Neural cell (in vitro differentiated cells): ENCODE data around the gene EZR.

Experiments used
- EP300 ChIP-seq: fragments of 450-650 bp; conservative IDR thresholded peaks from 2 replicates; pipeline ENCODE4 v1.6.1; 2014; ENCODE audit warnings: antibody characterized with exemption, mild to moderate bottlenecking, moderate library complexity; ENCODE audit not compliant: poor library complexity, severe bottlenecking
- EZH2 ChIP-seq: fragments of 200-600, 300-800 bp; shearing (Covaris generic), sonication (generic); IDR thresholded peaks from 2 replicates; pipeline ENCODE4 v1.6.1; 2014; ENCODE audit warnings: antibody characterized with exemption, low read length, borderline replicate concordance, mild to moderate bottlenecking; ENCODE audit not compliant: insufficient read depth, poor library complexity, severe bottlenecking
- MXI1 ChIP-seq: fragments of 450-650 bp; conservative IDR thresholded peaks from 2 replicates; pipeline ENCODE4 v1.6.1; 2014; ENCODE audit warnings: antibody characterized with exemption, mild to moderate bottlenecking; ENCODE audit not compliant: poor library complexity, severe bottlenecking
- POLR2AphosphoS5 ChIP-seq: IDR thresholded peaks from 2 replicates; pipeline ENCODE4 v1.6.1; 2012
- SMC3 ChIP-seq: fragments of 450-650 bp; conservative IDR thresholded peaks from 2 replicates; pipeline ENCODE4 v1.6.1; 2014; ENCODE audit warnings: antibody characterized with exemption, mild to moderate bottlenecking, moderate library complexity; ENCODE audit not compliant: poor library complexity
- TAF1 ChIP-seq: IDR thresholded peaks from 2 replicates; pipeline ENCODE4 v1.6.1; 2012; ENCODE audit warnings: low read depth
- TF ChIP-seq, protein P1 (sequence below): fragments of 450-650 bp; IDR thresholded peaks from 2 replicates; pipeline ENCODE4 v1.5.1; 2014; ENCODE audit warnings: antibody characterized with exemption, mild to moderate bottlenecking, moderate library complexity; ENCODE audit not compliant: poor library complexity, severe bottlenecking
- TF ChIP-seq, protein P2 (sequence below): IDR thresholded peaks from 2 replicates; pipeline ENCODE4 v1.6.1; 2012; ENCODE audit warnings: borderline replicate concordance

DNA sequence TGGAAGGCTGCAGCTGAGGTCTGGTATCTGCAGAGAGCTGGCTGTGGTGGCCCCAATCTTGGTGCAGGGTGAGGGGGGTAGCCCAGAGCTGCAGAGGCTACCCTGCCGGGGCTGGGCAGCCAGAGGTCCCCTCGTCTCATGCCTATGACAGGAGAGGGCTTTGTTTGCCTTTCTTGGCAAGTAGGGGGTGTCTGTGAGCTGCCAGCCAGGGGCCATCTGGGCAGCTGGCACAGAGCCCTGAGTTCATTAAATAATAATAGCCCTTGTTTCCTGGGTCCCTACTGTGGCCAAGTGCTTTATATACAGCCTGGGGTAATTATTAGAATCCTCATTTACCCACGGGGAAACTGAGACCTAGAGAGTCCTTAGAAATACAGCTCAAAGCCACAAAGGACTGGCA is 66.6 kb downstream of the EZR start:
- TF ChIP-seq EZH2: no peak
- TF ChIP-seq, protein P1, sequence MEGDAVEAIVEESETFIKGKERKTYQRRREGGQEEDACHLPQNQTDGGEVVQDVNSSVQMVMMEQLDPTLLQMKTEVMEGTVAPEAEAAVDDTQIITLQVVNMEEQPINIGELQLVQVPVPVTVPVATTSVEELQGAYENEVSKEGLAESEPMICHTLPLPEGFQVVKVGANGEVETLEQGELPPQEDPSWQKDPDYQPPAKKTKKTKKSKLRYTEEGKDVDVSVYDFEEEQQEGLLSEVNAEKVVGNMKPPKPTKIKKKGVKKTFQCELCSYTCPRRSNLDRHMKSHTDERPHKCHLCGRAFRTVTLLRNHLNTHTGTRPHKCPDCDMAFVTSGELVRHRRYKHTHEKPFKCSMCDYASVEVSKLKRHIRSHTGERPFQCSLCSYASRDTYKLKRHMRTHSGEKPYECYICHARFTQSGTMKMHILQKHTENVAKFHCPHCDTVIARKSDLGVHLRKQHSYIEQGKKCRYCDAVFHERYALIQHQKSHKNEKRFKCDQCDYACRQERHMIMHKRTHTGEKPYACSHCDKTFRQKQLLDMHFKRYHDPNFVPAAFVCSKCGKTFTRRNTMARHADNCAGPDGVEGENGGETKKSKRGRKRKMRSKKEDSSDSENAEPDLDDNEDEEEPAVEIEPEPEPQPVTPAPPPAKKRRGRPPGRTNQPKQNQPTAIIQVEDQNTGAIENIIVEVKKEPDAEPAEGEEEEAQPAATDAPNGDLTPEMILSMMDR: no peak
- no peak for TF ChIP-seq EP300
- TF ChIP-seq MXI1: no peak
- TF ChIP-seq, protein P2, sequence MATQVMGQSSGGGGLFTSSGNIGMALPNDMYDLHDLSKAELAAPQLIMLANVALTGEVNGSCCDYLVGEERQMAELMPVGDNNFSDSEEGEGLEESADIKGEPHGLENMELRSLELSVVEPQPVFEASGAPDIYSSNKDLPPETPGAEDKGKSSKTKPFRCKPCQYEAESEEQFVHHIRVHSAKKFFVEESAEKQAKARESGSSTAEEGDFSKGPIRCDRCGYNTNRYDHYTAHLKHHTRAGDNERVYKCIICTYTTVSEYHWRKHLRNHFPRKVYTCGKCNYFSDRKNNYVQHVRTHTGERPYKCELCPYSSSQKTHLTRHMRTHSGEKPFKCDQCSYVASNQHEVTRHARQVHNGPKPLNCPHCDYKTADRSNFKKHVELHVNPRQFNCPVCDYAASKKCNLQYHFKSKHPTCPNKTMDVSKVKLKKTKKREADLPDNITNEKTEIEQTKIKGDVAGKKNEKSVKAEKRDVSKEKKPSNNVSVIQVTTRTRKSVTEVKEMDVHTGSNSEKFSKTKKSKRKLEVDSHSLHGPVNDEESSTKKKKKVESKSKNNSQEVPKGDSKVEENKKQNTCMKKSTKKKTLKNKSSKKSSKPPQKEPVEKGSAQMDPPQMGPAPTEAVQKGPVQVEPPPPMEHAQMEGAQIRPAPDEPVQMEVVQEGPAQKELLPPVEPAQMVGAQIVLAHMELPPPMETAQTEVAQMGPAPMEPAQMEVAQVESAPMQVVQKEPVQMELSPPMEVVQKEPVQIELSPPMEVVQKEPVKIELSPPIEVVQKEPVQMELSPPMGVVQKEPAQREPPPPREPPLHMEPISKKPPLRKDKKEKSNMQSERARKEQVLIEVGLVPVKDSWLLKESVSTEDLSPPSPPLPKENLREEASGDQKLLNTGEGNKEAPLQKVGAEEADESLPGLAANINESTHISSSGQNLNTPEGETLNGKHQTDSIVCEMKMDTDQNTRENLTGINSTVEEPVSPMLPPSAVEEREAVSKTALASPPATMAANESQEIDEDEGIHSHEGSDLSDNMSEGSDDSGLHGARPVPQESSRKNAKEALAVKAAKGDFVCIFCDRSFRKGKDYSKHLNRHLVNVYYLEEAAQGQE: no peak
- TF ChIP-seq POLR2AphosphoS5: no peak
- TF ChIP-seq SMC3: no peak
- no peak for TF ChIP-seq TAF1
